ENCODE data around the gene DOC2B.
A peak's percentile ranks its signal among the peaks of the same experiment; 100 is the strongest.
"Not testable (repeated sequence)": the region's sequence is repeated elsewhere in the genome, so short reads cannot be mapped to it uniquely, and the experiment has no call there.

DOC2B gene

DNA sequence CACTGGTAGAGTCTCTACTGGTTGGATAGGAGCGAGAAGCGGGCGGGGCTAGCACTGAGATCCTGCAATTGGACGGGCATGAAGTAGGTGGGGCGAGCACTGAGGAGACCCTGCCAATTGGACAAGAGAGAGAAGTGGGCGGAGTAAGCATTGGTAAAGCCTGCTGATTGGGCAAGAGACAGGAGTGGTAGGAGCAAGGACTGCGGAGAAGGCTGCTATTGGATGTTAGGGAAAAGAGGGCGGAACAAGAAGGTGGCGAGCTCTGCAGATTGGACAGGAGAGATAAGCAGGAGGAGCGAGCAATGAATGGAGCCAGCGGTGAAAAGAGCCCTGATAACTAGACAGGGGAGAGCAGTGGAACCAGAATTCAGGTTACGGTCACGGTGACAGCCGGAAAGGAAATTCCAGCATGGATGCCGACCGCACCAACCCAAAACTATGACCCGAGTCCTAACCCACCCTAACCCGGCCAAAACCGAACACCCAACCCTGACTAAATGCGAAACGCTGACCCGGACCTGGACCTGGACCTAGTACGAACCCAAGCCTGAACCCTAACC lies 39.3 kb downstream of the DOC2B start:
- Histone ChIP-seq H3K4me3 (ENCODE audit: low read depth, low read length) (no peak overlapping the region), H3K36me3 (ENCODE audit: control insufficient read depth, insufficient read depth, low read length) (no peaks in the 10 kb centered on the region), H2AFZ (no peak overlapping the region), H3K9ac (no peak overlapping the region), H3K9me3 (ENCODE audit: control insufficient read depth, low read length) (no peaks in the 10 kb centered on the region), H3K27me3 (ENCODE audit: control insufficient read depth, insufficient read depth, low read length) (no peaks in the 10 kb centered on the region), H3K4me1 (no peaks in the 10 kb centered on the region), H3K79me2 (no peaks in the 10 kb centered on the region), H3K27ac (no peak overlapping the region), H3K4me2 (ENCODE audit: low read length) (no peak overlapping the region)
- TF ChIP-seq, protein P1, sequence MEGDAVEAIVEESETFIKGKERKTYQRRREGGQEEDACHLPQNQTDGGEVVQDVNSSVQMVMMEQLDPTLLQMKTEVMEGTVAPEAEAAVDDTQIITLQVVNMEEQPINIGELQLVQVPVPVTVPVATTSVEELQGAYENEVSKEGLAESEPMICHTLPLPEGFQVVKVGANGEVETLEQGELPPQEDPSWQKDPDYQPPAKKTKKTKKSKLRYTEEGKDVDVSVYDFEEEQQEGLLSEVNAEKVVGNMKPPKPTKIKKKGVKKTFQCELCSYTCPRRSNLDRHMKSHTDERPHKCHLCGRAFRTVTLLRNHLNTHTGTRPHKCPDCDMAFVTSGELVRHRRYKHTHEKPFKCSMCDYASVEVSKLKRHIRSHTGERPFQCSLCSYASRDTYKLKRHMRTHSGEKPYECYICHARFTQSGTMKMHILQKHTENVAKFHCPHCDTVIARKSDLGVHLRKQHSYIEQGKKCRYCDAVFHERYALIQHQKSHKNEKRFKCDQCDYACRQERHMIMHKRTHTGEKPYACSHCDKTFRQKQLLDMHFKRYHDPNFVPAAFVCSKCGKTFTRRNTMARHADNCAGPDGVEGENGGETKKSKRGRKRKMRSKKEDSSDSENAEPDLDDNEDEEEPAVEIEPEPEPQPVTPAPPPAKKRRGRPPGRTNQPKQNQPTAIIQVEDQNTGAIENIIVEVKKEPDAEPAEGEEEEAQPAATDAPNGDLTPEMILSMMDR (IDR thresholded peaks at IDR 0.05) = no peak

DNA sequence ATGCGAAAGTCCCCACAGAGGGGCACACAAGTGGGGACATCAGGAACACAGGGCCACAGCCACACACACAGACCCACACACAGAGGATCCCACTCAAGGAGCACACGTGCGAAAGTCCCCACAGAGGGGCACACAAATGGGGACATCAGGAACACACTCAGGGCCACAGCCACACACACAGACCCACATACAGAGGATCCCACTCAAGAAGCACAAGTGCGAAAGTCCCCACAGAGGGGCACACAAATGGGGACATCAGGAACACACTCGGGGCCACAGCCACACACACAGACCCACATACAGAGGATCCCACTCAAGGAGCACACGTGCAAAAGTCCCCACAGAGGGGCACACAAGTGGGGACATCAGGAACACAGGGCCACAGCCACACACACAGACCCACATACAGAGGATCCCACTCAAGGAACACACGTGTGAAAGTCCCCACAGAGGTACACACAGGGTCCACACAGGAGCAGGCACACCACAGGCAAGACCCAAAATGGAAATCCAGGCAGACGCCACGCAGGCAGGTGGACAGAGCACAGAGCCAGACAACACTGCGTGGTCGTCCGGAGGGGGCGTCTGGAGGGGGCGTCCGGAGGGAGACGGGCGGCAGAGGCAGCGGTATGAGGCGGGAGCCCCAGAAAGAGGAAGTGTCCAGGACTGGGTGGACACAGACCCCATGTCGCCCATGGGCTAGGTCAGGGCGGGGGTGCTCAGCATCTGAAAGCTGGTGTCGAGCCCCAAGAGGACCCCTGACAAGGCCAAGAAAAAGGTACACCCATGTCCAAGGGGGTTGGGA lies 41.8 kb downstream of the DOC2B start:
- not testable (repeated sequence) for H3K27me3 ChIP-seq (ENCODE audit: control insufficient read depth, insufficient read depth, low read length); H3K27ac ChIP-seq; H3K36me3 ChIP-seq (ENCODE audit: control insufficient read depth, insufficient read depth, low read length); H3K9me3 ChIP-seq (ENCODE audit: control insufficient read depth, low read length); H3K4me2 ChIP-seq (ENCODE audit: low read length); H3K79me2 ChIP-seq; H2AFZ ChIP-seq; H3K9ac ChIP-seq; H3K4me3 ChIP-seq (ENCODE audit: low read depth, low read length); H3K4me1 ChIP-seq

DNA sequence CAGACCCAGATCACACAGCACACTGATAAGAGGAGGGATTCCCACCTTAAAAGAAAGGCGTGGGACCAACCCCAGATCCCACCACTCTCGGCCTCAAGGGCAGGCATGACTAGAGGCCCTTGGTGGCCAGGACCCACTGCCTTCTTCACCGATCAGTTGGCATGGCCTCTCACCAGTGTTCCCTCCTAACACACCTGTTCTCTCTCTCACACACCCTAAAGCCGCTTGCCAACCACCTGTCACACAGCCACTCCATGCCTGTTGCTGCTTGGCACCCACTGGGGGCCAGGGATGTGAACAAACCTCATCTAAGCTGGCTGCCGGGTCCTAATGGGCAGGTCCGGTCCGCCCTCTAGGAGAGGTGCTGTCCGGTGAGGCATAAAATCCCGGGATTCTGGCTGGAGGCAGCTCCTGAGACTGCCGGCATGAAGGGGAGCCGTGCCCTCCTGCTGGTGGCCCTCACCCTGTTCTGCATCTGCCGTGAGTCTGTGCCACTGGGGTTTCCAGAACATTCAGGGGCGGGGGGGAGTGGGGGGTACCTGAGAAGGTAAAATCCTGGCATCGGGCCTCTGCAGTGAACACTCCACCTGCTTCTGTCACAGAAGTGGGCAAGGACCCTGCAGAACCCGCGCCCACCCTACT lies 44.2 kb downstream of the DOC2B start, which contains the start of gene SCGB1C2:
Gene SCGB1C2, plus strand, starts transcription at position 404 of the 642 bp plus-strand sequence. Its CDS starts 22 bp downstream, at position 426.
- H3K79me2 ChIP-seq; H3K9me3 ChIP-seq (ENCODE audit: control insufficient read depth, low read length); H3K27ac ChIP-seq; H2AFZ ChIP-seq; H3K4me3 ChIP-seq (ENCODE audit: low read depth, low read length); H3K27me3 ChIP-seq (ENCODE audit: control insufficient read depth, insufficient read depth, low read length); H3K4me2 ChIP-seq (ENCODE audit: low read length); H3K9ac ChIP-seq; H3K4me1 ChIP-seq; H3K36me3 ChIP-seq (ENCODE audit: control insufficient read depth, insufficient read depth, low read length): not testable (repeated sequence)

DNA sequence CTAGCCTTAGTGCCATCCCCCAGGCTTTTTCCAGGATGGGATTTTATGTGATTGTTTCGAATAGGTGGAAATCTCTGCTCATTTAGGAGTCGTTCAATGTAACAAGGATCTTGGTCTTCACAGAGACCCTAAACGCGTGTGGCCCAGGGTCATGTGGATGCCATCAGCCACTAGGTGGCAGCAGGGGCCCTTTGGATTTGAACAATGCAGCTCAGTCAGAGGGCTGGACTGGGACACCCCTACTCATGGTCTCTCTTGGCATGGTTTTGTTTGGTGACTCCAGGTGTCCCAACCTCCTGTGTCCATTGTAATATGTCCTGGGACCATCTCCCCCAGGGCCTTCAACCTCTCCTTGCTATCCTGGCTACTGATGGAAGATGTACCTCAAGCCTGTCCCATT lies 44.9 kb downstream of the DOC2B start:
- TF ChIP-seq, protein P1 (IDR thresholded peaks at IDR 0.05) = peak; percentile 38
- H3K36me3 ChIP-seq (ENCODE audit: control insufficient read depth, insufficient read depth, low read length); H3K4me3 ChIP-seq (ENCODE audit: low read depth, low read length): not testable (repeated sequence)

DNA sequence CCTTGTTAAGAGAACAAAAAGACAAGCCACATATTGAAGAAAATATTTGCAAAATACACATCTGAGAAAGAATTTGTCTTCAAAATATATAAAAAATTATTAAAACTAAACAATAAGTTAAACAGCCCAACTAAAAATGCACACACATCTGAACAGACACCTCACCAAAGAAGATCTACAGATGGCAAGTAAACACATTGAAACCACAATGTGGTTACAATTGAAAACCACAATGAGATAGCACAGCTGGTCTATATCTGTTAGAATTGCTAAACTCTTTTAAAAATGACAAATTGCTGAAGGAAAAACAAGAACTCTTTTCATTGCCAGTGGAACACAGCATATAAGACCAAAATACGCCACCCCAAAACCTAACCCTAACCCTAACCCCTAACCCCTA lies 45.6 kb downstream of the DOC2B start:
- H3K4me2 ChIP-seq (ENCODE audit: low read length); H3K9me3 ChIP-seq (ENCODE audit: control insufficient read depth, low read length); H3K27me3 ChIP-seq (ENCODE audit: control insufficient read depth, insufficient read depth, low read length); H3K4me1 ChIP-seq; H2AFZ ChIP-seq; H3K4me3 ChIP-seq (ENCODE audit: low read depth, low read length); H3K79me2 ChIP-seq; H3K36me3 ChIP-seq (ENCODE audit: control insufficient read depth, insufficient read depth, low read length); H3K27ac ChIP-seq; H3K9ac ChIP-seq: not testable (repeated sequence)

More for the DNA sequence above, 44.9 kb downstream of the DOC2B start:
- H3K27ac ChIP-seq; H3K79me2 ChIP-seq; H3K4me1 ChIP-seq; H3K4me2 ChIP-seq (ENCODE audit: low read length); H3K9me3 ChIP-seq (ENCODE audit: control insufficient read depth, low read length); H3K9ac ChIP-seq; H2AFZ ChIP-seq; H3K27me3 ChIP-seq (ENCODE audit: control insufficient read depth, insufficient read depth, low read length): not testable (repeated sequence)

DNA sequence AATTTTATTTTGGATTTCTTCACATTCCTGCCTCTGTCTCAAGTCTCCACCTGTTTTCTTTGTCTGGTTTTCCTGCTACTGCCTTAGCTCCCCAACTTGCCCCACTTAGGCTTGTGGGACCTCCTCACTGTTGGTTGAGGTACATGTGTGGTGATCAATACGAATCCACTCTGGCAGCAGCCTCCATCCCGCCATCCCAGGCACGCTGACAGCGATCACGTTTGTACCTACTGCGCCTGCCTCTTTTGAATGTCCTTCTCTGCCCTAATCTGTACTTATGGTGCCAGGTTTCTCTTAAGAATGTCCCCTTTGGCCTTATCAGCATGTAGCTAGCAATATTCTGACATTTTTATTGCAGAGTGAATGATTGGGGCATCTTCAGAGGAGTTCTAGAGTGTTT lies 46.4 kb downstream of the DOC2B start:
- not testable (repeated sequence) for H3K9ac ChIP-seq; H3K9me3 ChIP-seq (ENCODE audit: control insufficient read depth, low read length); H3K4me1 ChIP-seq; H3K36me3 ChIP-seq (ENCODE audit: control insufficient read depth, insufficient read depth, low read length); H2AFZ ChIP-seq; H3K27me3 ChIP-seq (ENCODE audit: control insufficient read depth, insufficient read depth, low read length); H3K79me2 ChIP-seq; H3K27ac ChIP-seq; H3K4me2 ChIP-seq (ENCODE audit: low read length); H3K4me3 ChIP-seq (ENCODE audit: low read depth, low read length)

DNA sequence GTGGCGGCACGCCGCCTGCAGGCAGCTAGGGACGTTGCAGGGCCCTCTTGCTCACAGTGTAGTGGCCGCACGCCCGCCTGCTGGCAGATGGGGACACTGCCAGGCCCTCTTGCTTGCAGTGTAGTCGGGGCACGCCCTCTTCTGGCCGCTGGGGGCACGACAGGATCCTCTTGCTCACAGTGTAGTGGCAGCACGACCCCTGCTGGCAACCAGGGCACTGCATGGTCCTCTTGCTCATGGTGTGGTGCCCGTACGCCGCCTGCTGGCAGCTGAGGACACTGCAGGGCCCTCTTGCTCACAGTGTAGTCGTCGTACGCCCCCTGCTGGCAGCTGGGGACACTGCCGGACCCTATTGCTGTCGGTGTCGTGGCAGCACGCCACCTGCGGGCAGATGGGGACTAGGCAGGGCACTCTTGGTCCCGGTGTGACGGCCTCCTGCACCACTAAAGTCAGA lies 47.1 kb downstream of the DOC2B start:
- not testable (repeated sequence) for H3K9me3 ChIP-seq (ENCODE audit: control insufficient read depth, low read length); H3K27ac ChIP-seq; H3K9ac ChIP-seq; H3K4me2 ChIP-seq (ENCODE audit: low read length); H3K36me3 ChIP-seq (ENCODE audit: control insufficient read depth, insufficient read depth, low read length); H3K4me1 ChIP-seq; H3K4me3 ChIP-seq (ENCODE audit: low read depth, low read length); H3K27me3 ChIP-seq (ENCODE audit: control insufficient read depth, insufficient read depth, low read length); H3K79me2 ChIP-seq; H2AFZ ChIP-seq

DNA sequence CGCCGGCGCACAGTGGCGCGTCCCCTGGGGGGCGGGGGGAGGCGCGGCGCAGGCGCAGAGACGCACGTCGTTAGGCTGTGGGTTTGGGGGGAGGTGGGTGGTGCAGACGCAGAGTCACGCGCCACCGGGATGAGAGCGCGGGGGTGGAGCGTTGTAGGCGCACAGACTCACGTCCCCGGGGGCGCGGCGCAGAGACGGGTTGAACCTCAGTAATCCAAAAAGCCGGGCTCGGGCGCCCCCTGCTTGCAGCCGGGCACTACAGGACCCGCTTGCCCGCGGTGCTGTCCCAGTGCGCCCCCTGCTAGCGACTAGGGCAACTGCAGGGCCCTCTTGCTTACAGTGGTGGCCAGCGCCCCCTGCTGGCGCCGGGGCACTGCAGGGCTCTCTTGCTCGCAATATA lies 47.5 kb downstream of the DOC2B start:
- not testable (repeated sequence) for H3K4me2 ChIP-seq (ENCODE audit: low read length); H3K36me3 ChIP-seq (ENCODE audit: control insufficient read depth, insufficient read depth, low read length); H3K4me3 ChIP-seq (ENCODE audit: low read depth, low read length); H3K4me1 ChIP-seq; H3K9ac ChIP-seq; H2AFZ ChIP-seq; H3K9me3 ChIP-seq (ENCODE audit: control insufficient read depth, low read length); H3K27ac ChIP-seq; H3K27me3 ChIP-seq (ENCODE audit: control insufficient read depth, insufficient read depth, low read length); H3K79me2 ChIP-seq

Measured in parathyroid adenoma (tissue), 2 donors.